Medulla oblongata (tissue), 1 donor: ENCODE data around the gene TAF4B.
"Not testable (repeated sequence)": the region's sequence is repeated elsewhere in the genome, so short reads cannot be mapped to it uniquely, and the experiment has no call there.

Source experiments
- DNase-seq: peaks from one replicate; pipeline ENCODE4 v3.0.0-alpha.2; 2015; ENCODE audit errors: extremely low spot score

Gene TAF4B

GRCh38 chr18:26238718-26239117 is 12.5 kb downstream of the TAF4B start:
- DNase-seq: not testable (repeated sequence)

- DNase-seq: not testable (repeated sequence)
Measured at GRCh38 chr18:26242392-26242791, 16.1 kb downstream of the TAF4B start.

GRCh38 chr18:26245434-26245833 is 19.2 kb downstream of the TAF4B start:
- not testable (repeated sequence) for DNase-seq

GRCh38 chr18:26252411-26252810 is 26.2 kb downstream of the TAF4B start:
- no peak for DNase-seq

GRCh38 chr18:26254808-26255207 is 28.6 kb downstream of the TAF4B start:
- not testable (repeated sequence) for DNase-seq

- peak; percentile 24 for DNase-seq
Measured at GRCh38 chr18:26255695-26256622, 29.7 kb downstream of the TAF4B start.

GRCh38 chr18:26258711-26259110 is 32.5 kb downstream of the TAF4B start:
- DNase-seq: no peak

- not testable (repeated sequence) for DNase-seq
Measured at GRCh38 chr18:26259416-26259815, 33.2 kb downstream of the TAF4B start.

- DNase-seq: no peak
Measured at GRCh38 chr18:26262156-26262555, 35.9 kb downstream of the TAF4B start.

- DNase-seq: no peak
Measured at GRCh38 chr18:26267357-26267930, 41.2 kb downstream of the TAF4B start.

GRCh38 chr18:26268454-26268853 is 42.2 kb downstream of the TAF4B start:
- no peak for DNase-seq

GRCh38 chr18:26271917-26272549 is 45.8 kb downstream of the TAF4B start:
- no peak for DNase-seq

GRCh38 chr18:26277374-26277773 is 51.1 kb downstream of the TAF4B start:
- no peak for DNase-seq

GRCh38 chr18:26279428-26279827 is 53.2 kb downstream of the TAF4B start:
- no peak for DNase-seq

- DNase-seq: no peak
Measured at GRCh38 chr18:26286008-26286407, 59.8 kb downstream of the TAF4B start.

GRCh38 chr18:26287644-26288043 is 61.4 kb downstream of the TAF4B start:
- no peak for DNase-seq

GRCh38 chr18:26290385-26290784 is 64.1 kb downstream of the TAF4B start:
- no peak for DNase-seq

GRCh38 chr18:26293982-26294381 is 67.7 kb downstream of the TAF4B start:
- no peak for DNase-seq

- DNase-seq: no peak
Measured at GRCh38 chr18:26298107-26298506, 71.9 kb downstream of the TAF4B start.

GRCh38 chr18:26301681-26302080 is 75.4 kb downstream of the TAF4B start:
- peak; percentile 67 for DNase-seq

- DNase-seq: not testable (repeated sequence)
Measured at GRCh38 chr18:26303222-26303621, 77.0 kb downstream of the TAF4B start.

- DNase-seq: no peak
Measured at GRCh38 chr18:26304511-26304910, 78.3 kb downstream of the TAF4B start.
